T-cell (primary cell): ENCODE data around the gene LRRFIP1. TPM values are rescaled to one million over a fixed set of nuclear protein-coding genes. Genes with fewer than 3 reads are reported as not detected.
"Not testable (repeated sequence)": the region's sequence is repeated elsewhere in the genome, so short reads cannot be mapped to it uniquely, and the experiment has no call there.

ENCODE experiments used
- ATAC-seq, 4 experiments: fragments of 200-7000 bp in 3 of 4; fragments of 150-1000 bp in 1 of 4; cut with Tn5 transposase; replicated peaks in 1 of 4; 1 replicate in 3 of 4; 2 replicates in 1 of 4; pipeline ENCODE4 v1.10.0; 2021; ENCODE audit warnings: moderate library complexity in 3 of 4, mild to moderate bottlenecking in 2 of 4, moderate number of reproducible peaks in 1 of 4
- CTCF ChIA-PET, 2 donors: fragments of 300-600 bp; sonication (Branson Sonifier 250); formaldehyde crosslinking; loops; one replicate each; lab custom pipeline; 2022; ENCODE audit warnings: antibody characterized with exemption in 2 of 2; lab: Charles Lee
- POLR2A ChIA-PET, 2 donors: fragments of 300-600 bp; sonication (Branson Sonifier 250); formaldehyde crosslinking; loops; one replicate each; lab custom pipeline; 2022; ENCODE audit warnings: antibody characterized with exemption in 2 of 2; lab: Charles Lee
- DNase-seq, 35 experiments: peaks; one replicate each; pipeline versions ENCODE4 v3.0.0 to v3.0.0-alpha.2; 2013 to 2023
- H3K27ac ChIP-seq: one replicate; pipeline ENCODE4 v1.5.1; 2013; ENCODE audit warnings: low read length
- H3K27me3 ChIP-seq, 2 experiments: replicated peaks in 1 of 2; 1 replicate in 1 of 2; 2 replicates in 1 of 2; pipeline versions ENCODE4 v1.6.1 to v1.7.0; 2013; ENCODE audit warnings: low read length in 1 of 2, mixed read lengths in 1 of 2; ENCODE audit not compliant: control insufficient read depth in 2 of 2, insufficient read depth in 2 of 2; ENCODE audit errors: extremely low read depth in 1 of 2
- H3K36me3 ChIP-seq, 2 donors: 1 replicate in 1 of 2; 2 replicates in 1 of 2; pipeline versions ENCODE4 v1.6.1 to v1.7.0; 2013; ENCODE audit warnings: low read length in 1 of 2; ENCODE audit not compliant: control insufficient read depth in 2 of 2, insufficient read depth in 1 of 2; ENCODE audit errors: extremely low read depth in 1 of 2
- H3K4me1 ChIP-seq, 2 experiments: 1 replicate in 1 of 2; 2 replicates in 1 of 2; pipeline versions ENCODE4 v1.6.1 to v1.7.0; 2013; ENCODE audit warnings: low read length in 2 of 2, mixed read lengths in 1 of 2; ENCODE audit not compliant: insufficient read depth in 2 of 2, control insufficient read depth in 1 of 2; ENCODE audit errors: extremely low read depth in 1 of 2
- H3K4me3 ChIP-seq, 2 donors: 1 replicate in 1 of 2; 2 replicates in 1 of 2; pipeline versions ENCODE4 v1.5.1 to v1.7.0; 2013; ENCODE audit warnings: mild to moderate bottlenecking in 2 of 2, low read length in 1 of 2, moderate library complexity in 1 of 2; ENCODE audit not compliant: control insufficient read depth in 1 of 2; ENCODE audit errors: extremely low read depth in 1 of 2
- H3K9me3 ChIP-seq: 2 replicates; pipeline ENCODE4 v1.7.0; 2013
- H3K27ac Mint-ChIP-seq, 2 donors: one replicate each; pipeline ENCODE4 v1.8.0; 2020 to 2021; ENCODE audit warnings: mild to moderate bottlenecking in 2 of 2, mixed read lengths in 2 of 2
- H3K27me3 Mint-ChIP-seq, 2 donors: one replicate each; pipeline ENCODE4 v1.8.0; 2021 to 2022; ENCODE audit warnings: mixed read lengths in 2 of 2
- H3K36me3 Mint-ChIP-seq: one replicate; pipeline ENCODE4 v1.8.0; 2021; ENCODE audit warnings: mixed read lengths
- H3K4me1 Mint-ChIP-seq, 3 donors: one replicate each; pipeline ENCODE4 v1.8.0; 2020 to 2022; ENCODE audit warnings: mixed read lengths in 3 of 3, mild to moderate bottlenecking in 1 of 3
- H3K4me3 Mint-ChIP-seq, 3 donors: one replicate each; pipeline ENCODE4 v1.8.0; 2020 to 2022; ENCODE audit warnings: mild to moderate bottlenecking in 3 of 3, mixed read lengths in 3 of 3, moderate library complexity in 3 of 3
- H3K9me3 Mint-ChIP-seq, 3 donors: one replicate each; pipeline ENCODE4 v1.8.0; 2020 to 2022; ENCODE audit warnings: mixed read lengths in 3 of 3
- WGBS: methylation state at CpG from one replicate; pipeline ENCODE4 v1.1.5; 2013; ENCODE audit warnings: missing lambda C conversion rate; ENCODE audit not compliant: insufficient coverage; 5-methylcytosine and 5-hydroxymethylcytosine counted together
- total RNA-seq, 35 experiments: library from RNA in 6 of 35; stranded (reverse) in 6 of 35; fragments of 120-200 nt in 1 of 35; gene quantifications; one replicate each; pipeline versions ENCODE4 v1.2.1 to v1.2.4 and lab custom pipeline; 2013 to 2026

LRRFIP1 gene
- total RNA-seq, 5 donors from 2014 or later (not counting 1 experiment from before 2014, with no cell fraction given) = 105 to 170 (median 128) TPM

DNA sequence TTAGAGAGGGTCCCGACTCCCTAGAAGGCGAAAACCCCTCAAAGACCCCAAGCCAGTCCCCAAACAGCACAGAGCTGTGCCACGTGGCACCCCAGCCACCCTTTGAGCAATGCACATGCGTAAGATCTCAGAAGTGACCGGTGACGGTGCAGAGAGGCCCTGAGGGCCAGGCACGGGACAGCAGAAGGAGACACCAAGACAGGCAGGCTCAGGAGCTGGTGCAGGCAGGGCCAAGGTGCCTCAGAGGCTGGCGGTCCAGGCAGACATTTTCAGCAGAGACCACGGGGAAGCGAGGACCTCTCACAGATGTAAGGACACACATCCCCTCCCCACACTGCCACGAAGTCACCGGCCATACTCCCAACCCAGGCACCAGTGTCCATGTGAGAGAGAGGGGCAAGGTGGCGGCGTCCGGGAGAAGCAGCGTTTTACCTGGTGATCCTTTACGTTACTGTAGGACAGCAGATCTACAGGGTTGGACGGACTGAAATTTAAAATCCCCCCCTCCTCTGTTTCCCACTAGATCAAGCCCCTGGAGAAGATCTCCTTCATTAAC is 34.9 kb upstream of the LRRFIP1 start:
- WGBS = 92% methylated on average over 7 of the region's 18 CpGs
- H3K36me3 ChIP-seq = peaks cover 0 to 3% of the 10 kb centered on the region in 2 donors
- ATAC-seq (no peak), DNase-seq (no peak)
- peaks cover 0 to 3% of the 10 kb centered on the region in 2 experiments for H3K27me3 ChIP-seq
- H3K9me3 ChIP-seq = no peaks in the 10 kb centered on the region
- Mint-ChIP-seq H3K27ac (no peak overlapping the region), H3K4me3 (no peak overlapping the region), H3K36me3 (no peaks in the 10 kb centered on the region), H3K4me1 (peaks cover 8 to 13% (median 9%) of the 10 kb centered on the region in 3 donors), H3K9me3 (no peaks in the 10 kb centered on the region), H3K27me3 (no peaks in the 10 kb centered on the region)
- CTCF ChIA-PET = interaction anchor here in 1 of 2 donors (0.8 kb wide), 1 partner anchor 20 kb away, joined by 4 read pairs; no protein-coding TSS in a partner anchor
- peaks cover 6 to 10% of the 10 kb centered on the region in 2 experiments for H3K4me1 ChIP-seq
- H3K27ac ChIP-seq = no peak overlapping the region
- no peak overlapping the region for H3K4me3 ChIP-seq
- POLR2A ChIA-PET = interaction anchor here (0.6 to 0.7 kb wide), 2 partner anchors 137 to 1244 kb away, joined by 4 to 9 read pairs; no protein-coding TSS in a partner anchor

DNA sequence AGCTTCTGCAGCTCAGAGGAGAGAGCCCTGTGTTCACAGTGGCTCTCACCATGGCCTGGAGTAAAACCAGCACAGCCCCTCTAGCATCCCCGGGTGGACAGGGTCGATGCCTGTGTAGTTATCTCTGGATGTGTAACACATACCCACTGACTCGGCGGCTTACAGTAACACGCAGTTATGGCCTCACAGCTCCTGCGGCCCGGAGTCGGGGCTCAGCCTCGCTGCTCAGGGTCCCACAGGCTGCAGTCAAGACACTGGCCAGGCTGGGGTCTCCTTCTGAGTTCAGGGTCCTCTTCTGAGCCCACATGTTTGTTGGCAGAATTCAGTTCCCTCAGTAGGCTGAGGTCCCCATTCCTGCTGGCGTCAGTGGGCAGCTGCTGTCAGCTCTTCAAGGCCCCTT is 34.4 kb upstream of the LRRFIP1 start:
- no peak overlapping the region for H3K4me3 Mint-ChIP-seq
- H3K4me1 Mint-ChIP-seq = peaks cover 8 to 15% (median 13%) of the 10 kb centered on the region in 3 donors
- H3K36me3 Mint-ChIP-seq = no peaks in the 10 kb centered on the region
- Histone ChIP-seq H3K9me3 (no peaks in the 10 kb centered on the region), H3K27me3 (peaks cover 0 to 3% of the 10 kb centered on the region in 2 experiments), H3K4me3 (no peak overlapping the region), H3K27ac (no peak overlapping the region), H3K4me1 (peaks cover 6 to 10% of the 10 kb centered on the region in 2 experiments), H3K36me3 (peaks cover 0 to 2% of the 10 kb centered on the region in 2 donors)
- ChIA-PET POLR2A (no interaction called here), CTCF (no interaction called here)
- no peak overlapping the region for H3K27ac Mint-ChIP-seq
- H3K27me3 Mint-ChIP-seq = no peaks in the 10 kb centered on the region
- WGBS = 93% methylated on average over 10 of the region's 10 CpGs
- DNase-seq (no peak), ATAC-seq (no peak)
- no peaks in the 10 kb centered on the region for H3K9me3 Mint-ChIP-seq

DNA sequence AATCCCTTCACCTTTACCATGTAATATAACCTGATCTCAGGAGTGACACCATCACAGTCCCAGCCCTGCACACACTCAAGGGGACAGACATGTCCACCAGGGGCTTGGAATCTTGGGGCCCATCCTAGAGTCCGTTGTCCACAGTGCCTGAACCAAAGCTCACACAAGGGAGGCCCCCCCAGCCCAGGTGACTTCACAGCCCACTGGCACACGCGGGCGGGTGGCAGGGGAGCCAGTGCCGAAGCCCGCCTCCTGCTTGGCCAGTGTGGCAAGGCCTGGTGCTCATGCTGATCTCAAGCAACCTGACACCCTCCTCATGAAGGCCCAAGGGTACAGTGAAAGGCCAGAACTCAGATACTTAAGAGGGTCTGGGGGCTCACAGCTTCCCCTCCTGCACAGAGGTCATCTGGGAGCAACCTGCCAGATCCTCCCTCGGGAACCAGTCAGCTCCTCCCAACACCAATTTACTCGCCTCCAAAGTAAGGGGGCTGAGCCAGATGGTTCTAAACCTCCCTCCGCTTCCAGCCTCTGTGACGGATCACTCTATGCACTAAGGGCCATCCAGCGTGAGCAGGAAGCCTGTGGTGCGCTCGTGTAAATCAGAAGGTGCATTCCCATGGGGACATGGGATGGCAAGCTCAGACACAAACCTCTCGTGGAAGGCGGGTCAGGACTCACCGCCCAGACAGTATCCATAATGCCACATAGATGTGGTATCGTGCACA is 33.6 kb upstream of the LRRFIP1 start:
- no peak overlapping the region for H3K27ac Mint-ChIP-seq

DNA sequence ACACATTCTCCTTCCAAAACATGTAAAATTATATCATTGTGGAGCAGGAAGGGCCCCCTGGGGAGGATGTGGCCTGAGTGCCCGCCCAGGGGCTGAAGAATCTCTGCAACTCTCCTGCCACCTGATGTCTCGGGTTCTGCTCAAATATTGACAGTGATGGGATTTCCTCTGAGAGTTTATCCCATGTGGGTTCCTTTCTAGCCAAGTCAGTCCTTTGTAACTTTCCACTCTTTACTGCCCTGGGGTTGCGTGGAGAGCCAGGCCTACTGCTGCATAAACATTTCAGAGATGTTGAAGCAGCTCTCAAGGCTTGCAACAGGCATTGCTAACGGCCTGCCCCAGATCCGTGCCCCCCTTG is 32.9 kb upstream of the LRRFIP1 start:
- Mint-ChIP-seq H3K4me1 (peaks cover 8 to 22% (median 13%) of the 10 kb centered on the region in 3 donors), H3K27me3 (no peaks in the 10 kb centered on the region), H3K4me3 (no peak overlapping the region), H3K36me3 (no peaks in the 10 kb centered on the region), H3K27ac (no peak overlapping the region), H3K9me3 (no peaks in the 10 kb centered on the region)
- WGBS = 87% methylated on average over 2 of the region's 5 CpGs
- Histone ChIP-seq H3K27me3 (peaks cover 0 to 3% of the 10 kb centered on the region in 2 experiments), H3K9me3 (no peaks in the 10 kb centered on the region), H3K4me3 (no peak overlapping the region), H3K27ac (no peak overlapping the region), H3K36me3 (no peaks in the 10 kb centered on the region), H3K4me1 (peaks cover 6 to 10% of the 10 kb centered on the region in 2 experiments)
- ChIA-PET POLR2A (no interaction called here), CTCF (no interaction called here)
- ATAC-seq (no peak), DNase-seq (no peak)

More for the DNA sequence above, 33.6 kb upstream of the LRRFIP1 start:
- Histone ChIP-seq H3K4me1 (peaks cover 6 to 10% of the 10 kb centered on the region in 2 experiments), H3K27ac (no peak overlapping the region), H3K36me3 (no peaks in the 10 kb centered on the region), H3K27me3 (peaks cover 0 to 3% of the 10 kb centered on the region in 2 experiments), H3K4me3 (no peak overlapping the region), H3K9me3 (no peaks in the 10 kb centered on the region)
- no peaks in the 10 kb centered on the region for H3K9me3 Mint-ChIP-seq
- ChIA-PET CTCF (no interaction called here), POLR2A (no interaction called here)
- H3K4me3 Mint-ChIP-seq = no peak overlapping the region
- H3K36me3 Mint-ChIP-seq = no peaks in the 10 kb centered on the region
- 86% methylated on average over 12 of the region's 17 CpGs for WGBS
- peaks cover 8 to 22% (median 13%) of the 10 kb centered on the region in 3 donors for H3K4me1 Mint-ChIP-seq
- ATAC-seq (no peak), DNase-seq (no peak)
- H3K27me3 Mint-ChIP-seq = no peaks in the 10 kb centered on the region

DNA sequence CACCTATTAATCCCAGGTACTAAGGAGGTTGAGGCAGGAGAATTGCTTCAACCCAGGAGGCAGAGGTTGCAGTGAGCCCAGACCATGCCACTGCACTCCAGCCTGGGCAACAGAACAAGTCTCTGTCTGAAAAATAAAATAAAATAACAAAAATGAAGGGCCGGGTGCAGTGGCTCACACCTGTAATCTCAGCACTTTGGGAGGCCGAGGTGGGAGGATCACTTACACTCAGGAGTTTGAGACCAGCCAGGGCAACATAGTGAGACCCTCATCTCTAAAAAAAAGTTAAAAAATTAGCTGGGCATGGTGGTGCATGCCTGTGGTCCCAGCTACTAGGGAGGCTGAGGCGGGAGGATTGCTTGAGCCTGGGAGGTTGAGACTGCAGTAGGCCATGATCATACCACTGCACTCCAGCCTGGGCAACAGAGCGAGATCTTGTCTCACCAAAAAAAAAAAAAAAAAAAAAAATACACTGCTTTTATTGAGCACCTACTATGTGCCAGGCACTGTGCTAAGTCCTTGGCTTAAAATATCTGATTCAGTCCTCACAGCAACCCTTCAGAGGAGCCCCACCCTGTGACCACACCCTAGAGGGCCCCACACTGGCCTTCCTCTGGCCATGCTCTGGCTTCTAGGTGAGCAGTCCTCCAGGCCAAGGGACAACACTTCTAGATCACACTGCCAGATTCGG is 31.4 kb upstream of the LRRFIP1 start:
- H3K36me3 Mint-ChIP-seq, H3K4me1 ChIP-seq, H3K4me3 Mint-ChIP-seq, ATAC-seq, H3K27ac Mint-ChIP-seq, DNase-seq, H3K27ac ChIP-seq, H3K36me3 ChIP-seq, POLR2A ChIA-PET, H3K27me3 Mint-ChIP-seq, H3K27me3 ChIP-seq, H3K9me3 ChIP-seq, H3K9me3 Mint-ChIP-seq, H3K4me3 ChIP-seq, CTCF ChIA-PET: not testable (repeated sequence)
- 80% methylated on average over 1 of the region's 5 CpGs for WGBS
- peaks cover 8 to 22% (median 8%) of the 10 kb centered on the region in 3 donors for H3K4me1 Mint-ChIP-seq

DNA sequence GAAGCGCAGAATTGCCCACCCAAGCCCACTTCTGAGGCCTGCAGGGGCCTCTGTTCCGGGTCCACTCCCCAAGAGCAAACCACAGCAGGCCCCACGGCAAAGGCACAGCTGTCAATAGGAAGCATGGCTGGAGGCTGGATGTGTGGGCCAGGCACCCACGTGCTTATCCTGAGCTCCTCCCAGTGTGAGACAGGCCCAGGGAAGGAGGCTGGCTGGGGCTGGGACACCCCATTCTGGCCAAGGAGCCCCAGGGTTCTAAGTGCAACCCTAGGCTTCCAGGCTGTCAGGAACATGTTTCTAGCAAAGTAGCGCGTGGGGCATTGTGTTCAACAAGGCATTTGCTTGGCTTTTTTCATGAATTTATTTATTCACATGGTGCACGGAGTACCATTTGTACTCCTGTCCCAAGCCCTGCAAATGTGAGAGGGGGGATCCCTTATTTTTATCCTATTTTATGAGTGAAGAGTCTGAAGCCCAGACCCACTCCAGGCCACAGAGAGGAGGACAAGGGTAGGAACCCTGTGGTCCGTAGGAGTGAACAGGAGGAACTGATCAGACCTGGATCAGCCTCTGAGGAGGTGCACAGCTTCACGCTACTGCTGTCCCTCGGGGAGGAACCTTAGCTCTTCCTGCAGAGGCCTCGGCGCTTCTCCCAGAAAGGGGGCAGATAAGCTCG is 30.7 kb upstream of the LRRFIP1 start:
- Histone ChIP-seq H3K36me3 (no peaks in the 10 kb centered on the region), H3K27ac (no peak overlapping the region), H3K4me3 (no peak overlapping the region), H3K27me3 (no peaks in the 10 kb centered on the region), H3K4me1 (peaks cover 0 to 3% of the 10 kb centered on the region in 2 experiments), H3K9me3 (no peaks in the 10 kb centered on the region)
- H3K4me1 Mint-ChIP-seq = peaks cover 1 to 17% (median 1%) of the 10 kb centered on the region in 3 donors
- WGBS = 93% methylated on average over 10 of the region's 13 CpGs
- CTCF ChIA-PET = no interaction called here
- no peak overlapping the region for H3K4me3 Mint-ChIP-seq
- POLR2A ChIA-PET = no interaction called here
- H3K36me3 Mint-ChIP-seq = no peaks in the 10 kb centered on the region
- no peak for DNase-seq
- H3K27ac Mint-ChIP-seq = no peak overlapping the region
- ATAC-seq = no peak
- no peaks in the 10 kb centered on the region for H3K27me3 Mint-ChIP-seq
- no peaks in the 10 kb centered on the region for H3K9me3 Mint-ChIP-seq
